A549 (cell line): ENCODE results near the gene C6. TPM values are rescaled to one million over a fixed set of nuclear protein-coding genes. Genes with fewer than 3 reads are reported as not detected.

Source experiments
- ATAC-seq, 2 experiments: fragments of 200-7000 bp in 1 of 2; fragments of >200 bp in 1 of 2; cut with Nextera tagmentation in 1 of 2; cut with Tn5 transposase in 1 of 2; 3 replicates each; pipeline versions ENCODE4 v1.8.0 to v1.9.1; 2018 to 2020; ENCODE audit warnings: mild to moderate bottlenecking in 1 of 2, moderate library complexity in 1 of 2
- CTCF ChIA-PET: fragments of 300-600 bp; sonication (Branson Sonifier 250); formaldehyde crosslinking; extraction: SDS; loops from one replicate; lab custom pipeline; 2021; ENCODE audit warnings: antibody characterized with exemption, inconsistent platforms; lab: Yijun Ruan, JAX
- POLR2A ChIA-PET: fragments of 350-600 bp; formaldehyde crosslinking; extraction: SDS; loops from one replicate; lab custom pipeline; 2021; ENCODE audit warnings: antibody characterized with exemption, inconsistent platforms; lab: Yijun Ruan, JAX
- DNase-seq, 2 experiments: peaks; one replicate each; pipeline versions ENCODE4 v3.0.0 to v3.0.0-alpha.2; 2011 to 2016; ENCODE audit warnings: low read depth in 1 of 2, low spot score in 1 of 2
- FAIRE-seq: peaks from 2 replicates; lab custom pipeline; 2011; peaks lifted over from hg19 to GRCh38; lab: Jason Lieb, UNC
- H3K27ac ChIP-seq, 2 experiments: fragments of >200 bp; sonication (Bioruptor Twin); formaldehyde crosslinking; 3 replicates each; pipeline ENCODE4 v1.5.1; 2016 to 2017
- H3K4me1 ChIP-seq: fragments of >200 bp; sonication (Bioruptor Twin); formaldehyde crosslinking; 3 replicates; pipeline ENCODE4 v1.6.1; 2016
- H3K4me2 ChIP-seq: fragments of >200 bp; sonication (Bioruptor Twin); formaldehyde crosslinking; 3 replicates; pipeline ENCODE4 v1.6.1; 2016
- H3K4me3 ChIP-seq: fragments of >200 bp; sonication (Bioruptor Twin); formaldehyde crosslinking; 3 replicates; pipeline ENCODE4 v1.5.1; 2016
- H3K9me3 ChIP-seq: fragments of >200 bp; sonication (Bioruptor Twin); formaldehyde crosslinking; 3 replicates; pipeline ENCODE4 v1.6.1; 2016
- BCL3 ChIP-seq: fragments of >200 bp; sonication (Bioruptor Twin); formaldehyde crosslinking; IDR thresholded peaks from 3 replicates; pipeline ENCODE4 v1.6.1; 2016
- BHLHE40 ChIP-seq: IDR thresholded peaks from 2 replicates; pipeline ENCODE4 v1.6.1; 2012; ENCODE audit warnings: low read depth, low read length, inconsistent platforms
- CEBPB ChIP-seq, 2 experiments: fragments of >200 bp in 1 of 2; sonication (Bioruptor Twin) in 1 of 2; formaldehyde crosslinking in 1 of 2; IDR thresholded peaks; 2 replicates each; pipeline ENCODE4 v1.6.1; 2012 to 2016
- CHD4 ChIP-seq: fragments of 200-600 bp; sonication (generic); IDR thresholded peaks from 2 replicates; pipeline ENCODE4 v1.6.1; 2016; ENCODE audit warnings: antibody characterized with exemption, mild to moderate bottlenecking, borderline replicate concordance
- EHF ChIP-seq: fragments of 250-450 bp; sonication (Bioruptor Pico); IDR thresholded peaks from 2 replicates; pipeline ENCODE4 v1.5.0; 2020; ENCODE audit warnings: mild to moderate bottlenecking
- EHMT2 ChIP-seq: fragments of 200-600 bp; sonication (generic); IDR thresholded peaks from 2 replicates; pipeline ENCODE4 v1.6.1; 2016; ENCODE audit warnings: antibody characterized with exemption, low read depth, mild to moderate bottlenecking, moderate library complexity
- ELK1 ChIP-seq: fragments of 150-350 bp; IDR thresholded peaks from 2 replicates; pipeline ENCODE4 v1.6.1; 2014; ENCODE audit warnings: low read depth, mild to moderate bottlenecking, low read length
- ESRRA ChIP-seq: fragments of 150-350 bp; IDR thresholded peaks from 2 replicates; pipeline ENCODE4 v1.6.1; 2014; ENCODE audit warnings: mild to moderate bottlenecking, low read length, borderline replicate concordance
- FOSB ChIP-seq: fragments of 250-450 bp; sonication (Bioruptor Pico); IDR thresholded peaks from 2 replicates; pipeline ENCODE4 v1.5.0; 2020; ENCODE audit warnings: mild to moderate bottlenecking, moderate library complexity
- GATA3 ChIP-seq: IDR thresholded peaks from 2 replicates; pipeline ENCODE4 v1.6.1; 2012; ENCODE audit warnings: borderline replicate concordance
- JUNB ChIP-seq: fragments of >200 bp; sonication (Bioruptor Twin); formaldehyde crosslinking; IDR thresholded peaks from 2 replicates; pipeline ENCODE4 v1.6.1; 2016
- KDM5A ChIP-seq: fragments of 200-600 bp; sonication (generic); IDR thresholded peaks from 2 replicates; pipeline ENCODE4 v1.6.1; 2016; ENCODE audit warnings: antibody characterized with exemption, mild to moderate bottlenecking
- MAFK ChIP-seq: fragments of 450-650 bp; IDR thresholded peaks from 2 replicates; pipeline ENCODE4 v1.6.1; 2014; ENCODE audit not compliant: partially characterized antibody
- MAX ChIP-seq: IDR thresholded peaks from 2 replicates; pipeline ENCODE4 v1.6.1; 2012
- MYC ChIP-seq: IDR thresholded peaks from 2 replicates; pipeline ENCODE4 v1.6.1; 2012; ENCODE audit warnings: mild to moderate bottlenecking, inconsistent platforms, low read length, improper control_type of control experiment, borderline replicate concordance
- RAD21 ChIP-seq, 2 experiments: fragments of >200 bp in 1 of 2; sonication (Bioruptor Twin) in 1 of 2; formaldehyde crosslinking in 1 of 2; IDR thresholded peaks in 1 of 2; conservative IDR thresholded peaks in 1 of 2; 2 replicates in 1 of 2; 3 replicates in 1 of 2; pipeline ENCODE4 v1.6.1; 2012 to 2018; ENCODE audit warnings: inconsistent platforms in 1 of 2
- SREBF2 ChIP-seq: fragments of 450-650 bp; IDR thresholded peaks from 2 replicates; pipeline ENCODE4 v1.6.1; 2014; ENCODE audit warnings: mild to moderate bottlenecking, moderate library complexity
- ZFP36 ChIP-seq: fragments of 450-650 bp; IDR thresholded peaks from 2 replicates; pipeline ENCODE4 v1.6.1; 2014; ENCODE audit warnings: borderline replicate concordance; ENCODE audit not compliant: partially characterized antibody
- ZSCAN20 ChIP-seq: fragments of 250-450 bp; sonication (Bioruptor Pico); IDR thresholded peaks from 2 replicates; pipeline ENCODE4 v1.8.0; 2022; ENCODE audit warnings: mild to moderate bottlenecking, moderate library complexity
- WGBS: methylation state at CpG from one replicate; pipeline ENCODE4 v1.1.6; 2017; ENCODE audit errors: missing lambda C conversion rate; 5-methylcytosine and 5-hydroxymethylcytosine counted together
- polyA plus RNA-seq, 4 experiments: library from polyadenylated mRNA; depleted of rRNA in 3 of 4; stranded (reverse); fragments of >200 nt; fragmentation: RNase III in 1 of 4; extraction: RNeasy Plus Mini Kit Qiagen cat#74134 plus additional on column Dnase treatment in 1 of 4; gene quantifications; 2 replicates in 3 of 4; 3 replicates in 1 of 4; pipeline ENCODE4 v1.2.3, GENCODE V29; 2011 to 2017
- TF ChIP-seq, protein P1 (sequence below): fragments of 200-600 bp; sonication (generic); IDR thresholded peaks from 2 replicates; pipeline ENCODE4 v1.6.1; 2016; ENCODE audit warnings: antibody characterized with exemption, mild to moderate bottlenecking, moderate library complexity

Gene C6
- polyA plus RNA-seq, 2 of the 4 experiments (the other 2 are of a cell fraction), result not detected

- POLR2A ChIA-PET, result no interaction called here
- TF ChIP-seq KDM5A, result no peak
- TF ChIP-seq MAFK, result peak; percentile 87
- no peak for DNase-seq
- Histone ChIP-seq H3K27ac (0 out of 6 replicates have a peak overlapping the region, but pooled peaks of 1 of the 2 experiments have one; percentile 2), H3K4me2 (peak overlapping the region; percentile 38), H3K4me1 (peaks cover 7% of the 10 kb centered on the region; the same call in 1 of the 3 replicates), H3K9me3 (no peaks in the 10 kb centered on the region), H3K4me3 (no peak overlapping the region)
- CTCF ChIA-PET, result no interaction called here
- WGBS, result 30% methylated on average over 5 of the region's 5 CpGs
- no peak; a peak in 1 of 6 replicates for ATAC-seq
- FAIRE-seq, result no peak
These were observed 117.8 kb downstream of the C6 start for GRCh38 chr5:41095324-41096101.

GRCh38 chr5:41094871-41095270 is 118.5 kb downstream of the C6 start:
- FAIRE-seq (peak; percentile 84), ATAC-seq (peak; percentile 54 to 78; a peak in 5 of 6 replicates), DNase-seq (peak; percentile 9 to 53)
- no peak for TF ChIP-seq SREBF2
- no peak for TF ChIP-seq ESRRA
- TF ChIP-seq ZFP36, result no peak
- no peak for TF ChIP-seq ZSCAN20
- no peak for TF ChIP-seq FOSB (CRISPR knock-in tag)
- no peak for TF ChIP-seq ELK1
- no peak for TF ChIP-seq RAD21 (conservative IDR thresholded peaks at IDR 0.05 in 1 of 2, IDR thresholded peaks at IDR 0.05 in 1 of 2)
- no peak for TF ChIP-seq KDM5A
- no peak for TF ChIP-seq MAX
- TF ChIP-seq BCL3, result no peak
- no peak for TF ChIP-seq EHF (CRISPR knock-in tag)
- TF ChIP-seq CEBPB (IDR thresholded peaks at IDR 0.05), result no peak
- no peak for TF ChIP-seq BHLHE40
- no peak for TF ChIP-seq JUNB
- TF ChIP-seq GATA3, result no peak
- TF ChIP-seq, protein P1, sequence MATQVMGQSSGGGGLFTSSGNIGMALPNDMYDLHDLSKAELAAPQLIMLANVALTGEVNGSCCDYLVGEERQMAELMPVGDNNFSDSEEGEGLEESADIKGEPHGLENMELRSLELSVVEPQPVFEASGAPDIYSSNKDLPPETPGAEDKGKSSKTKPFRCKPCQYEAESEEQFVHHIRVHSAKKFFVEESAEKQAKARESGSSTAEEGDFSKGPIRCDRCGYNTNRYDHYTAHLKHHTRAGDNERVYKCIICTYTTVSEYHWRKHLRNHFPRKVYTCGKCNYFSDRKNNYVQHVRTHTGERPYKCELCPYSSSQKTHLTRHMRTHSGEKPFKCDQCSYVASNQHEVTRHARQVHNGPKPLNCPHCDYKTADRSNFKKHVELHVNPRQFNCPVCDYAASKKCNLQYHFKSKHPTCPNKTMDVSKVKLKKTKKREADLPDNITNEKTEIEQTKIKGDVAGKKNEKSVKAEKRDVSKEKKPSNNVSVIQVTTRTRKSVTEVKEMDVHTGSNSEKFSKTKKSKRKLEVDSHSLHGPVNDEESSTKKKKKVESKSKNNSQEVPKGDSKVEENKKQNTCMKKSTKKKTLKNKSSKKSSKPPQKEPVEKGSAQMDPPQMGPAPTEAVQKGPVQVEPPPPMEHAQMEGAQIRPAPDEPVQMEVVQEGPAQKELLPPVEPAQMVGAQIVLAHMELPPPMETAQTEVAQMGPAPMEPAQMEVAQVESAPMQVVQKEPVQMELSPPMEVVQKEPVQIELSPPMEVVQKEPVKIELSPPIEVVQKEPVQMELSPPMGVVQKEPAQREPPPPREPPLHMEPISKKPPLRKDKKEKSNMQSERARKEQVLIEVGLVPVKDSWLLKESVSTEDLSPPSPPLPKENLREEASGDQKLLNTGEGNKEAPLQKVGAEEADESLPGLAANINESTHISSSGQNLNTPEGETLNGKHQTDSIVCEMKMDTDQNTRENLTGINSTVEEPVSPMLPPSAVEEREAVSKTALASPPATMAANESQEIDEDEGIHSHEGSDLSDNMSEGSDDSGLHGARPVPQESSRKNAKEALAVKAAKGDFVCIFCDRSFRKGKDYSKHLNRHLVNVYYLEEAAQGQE, result no peak
- TF ChIP-seq MYC, result no peak
- no peak for TF ChIP-seq CHD4
- TF ChIP-seq EHMT2, result no peak
- H3K4me2 ChIP-seq, result peak overlapping the region; percentile 38
- POLR2A ChIA-PET, result no interaction called here
- WGBS, result 51% methylated on average over 2 of the region's 2 CpGs
- CTCF ChIA-PET, result no interaction called here
- no peaks in the 10 kb centered on the region for H3K9me3 ChIP-seq
- H3K27ac ChIP-seq, result 0 out of 6 replicates have a peak overlapping the region, but pooled peaks of 1 of the 2 experiments have one; percentile 2
- peaks cover 7% of the 10 kb centered on the region; the same call in 1 of the 3 replicates for H3K4me1 ChIP-seq
- H3K4me3 ChIP-seq, result no peak overlapping the region
